Measurements from ENCODE around the gene RYR3.

RYR3 gene

GRCh38 chr15:33341953-33342352, 31.2 kb downstream of the RYR3 start:
- no peak overlapping the region for H3K27ac ChIP-seq
- TF ChIP-seq ZFX (IDR thresholded peaks at IDR 0.05; ENCODE audit: borderline replicate concordance): no peak

- no peak overlapping the region for H3K27ac ChIP-seq
- TF ChIP-seq ZFX (IDR thresholded peaks at IDR 0.05; ENCODE audit: borderline replicate concordance): no peak
- TF ChIP-seq CTCF (IDR thresholded peaks at IDR 0.05): no peak
Measured at GRCh38 chr15:33343275-33343674, 32.5 kb downstream of the RYR3 start.

DNA sequence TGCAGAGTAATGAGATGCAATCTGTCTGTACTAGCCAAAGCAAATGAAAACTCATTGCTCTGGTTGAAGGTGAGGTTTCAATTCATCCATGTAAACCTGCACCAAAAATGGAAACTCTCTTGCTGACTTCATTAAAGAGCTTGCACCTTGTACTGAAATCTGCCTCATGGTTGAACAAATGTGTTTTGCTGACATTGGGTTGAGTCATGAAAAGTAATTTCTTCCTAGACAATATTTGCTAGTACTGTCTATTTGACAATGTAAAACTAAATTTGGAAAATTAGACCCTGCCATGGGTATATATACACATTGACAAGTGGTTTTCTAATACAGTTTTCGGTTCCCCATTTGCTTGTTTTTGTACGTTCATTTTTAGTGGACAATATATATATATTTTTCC, 33.3 kb downstream of the RYR3 start:
- H3K27ac ChIP-seq: no peak overlapping the region
- no peak for TF ChIP-seq CTCF (IDR thresholded peaks at IDR 0.05)
- no peak for TF ChIP-seq ZFX (IDR thresholded peaks at IDR 0.05; ENCODE audit: borderline replicate concordance)

- TF ChIP-seq ZFX (IDR thresholded peaks at IDR 0.05; ENCODE audit: borderline replicate concordance) (no peak), CTCF (IDR thresholded peaks at IDR 0.05) (no peak)
- no peak overlapping the region for H3K27ac ChIP-seq
Measured at GRCh38 chr15:33344530-33344929, 33.8 kb downstream of the RYR3 start.

GRCh38 chr15:33354411-33354810, 43.6 kb downstream of the RYR3 start:
- no peak overlapping the region for H3K27ac ChIP-seq

DNA sequence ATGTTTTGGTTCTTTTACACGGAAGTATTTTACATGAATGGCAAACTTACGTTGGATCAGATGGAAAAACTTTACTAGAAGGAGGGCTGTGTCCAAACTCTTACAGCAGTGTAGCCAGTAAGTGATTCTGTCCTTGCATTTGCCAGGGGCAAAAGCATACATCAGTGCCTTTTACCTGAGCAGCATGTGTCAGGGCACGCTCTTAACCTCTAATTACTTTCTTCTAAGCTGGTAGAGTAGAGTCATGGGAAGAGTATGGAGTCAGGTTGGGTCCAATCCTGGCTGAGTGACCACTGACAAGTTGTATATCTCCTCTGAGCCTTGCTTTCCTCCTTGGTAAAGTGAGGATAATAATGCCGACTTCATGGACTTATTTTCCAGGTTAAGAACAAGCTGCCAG, 47.1 kb downstream of the RYR3 start:
- H3K27ac ChIP-seq: no peak overlapping the region
- TF ChIP-seq ZFX (IDR thresholded peaks at IDR 0.05; ENCODE audit: borderline replicate concordance) (no peak), CTCF (IDR thresholded peaks at IDR 0.05) (no peak)

More at GRCh38 chr15:33354411-33354810, 43.6 kb downstream of the RYR3 start:
- TF ChIP-seq CTCF (IDR thresholded peaks at IDR 0.05): no peak

GRCh38 chr15:33358306-33358705, 47.5 kb downstream of the RYR3 start:
- no peak overlapping the region for H3K27ac ChIP-seq
- no peak for TF ChIP-seq ZFX (IDR thresholded peaks at IDR 0.05; ENCODE audit: borderline replicate concordance)
- no peak for TF ChIP-seq CTCF (IDR thresholded peaks at IDR 0.05)

DNA sequence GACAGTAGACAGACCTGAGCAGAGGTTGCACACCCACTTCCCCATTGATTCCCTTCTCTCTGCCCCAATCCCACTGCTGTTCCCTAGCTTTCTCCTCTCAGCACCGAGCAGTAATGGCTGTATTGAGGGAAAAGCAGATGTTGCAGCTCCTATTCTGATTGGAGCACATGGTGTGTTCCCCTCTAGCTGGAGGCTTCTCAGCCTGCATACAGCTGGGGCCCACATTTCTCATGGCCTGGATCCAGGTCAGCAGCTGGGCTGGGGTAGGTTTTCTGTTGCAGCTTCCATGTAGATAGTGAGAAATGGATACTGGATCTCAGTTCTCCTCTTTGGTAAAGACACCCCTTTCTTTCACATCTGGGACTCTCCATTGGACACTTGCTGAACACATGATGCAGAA, 50.1 kb downstream of the RYR3 start:
- no peak overlapping the region for H3K27ac ChIP-seq
- TF ChIP-seq CTCF (IDR thresholded peaks at IDR 0.05): no peak
- TF ChIP-seq ZFX (IDR thresholded peaks at IDR 0.05; ENCODE audit: borderline replicate concordance): no peak
